ENCODE measurements around the gene MGAT5.

The MGAT5 gene

DNA sequence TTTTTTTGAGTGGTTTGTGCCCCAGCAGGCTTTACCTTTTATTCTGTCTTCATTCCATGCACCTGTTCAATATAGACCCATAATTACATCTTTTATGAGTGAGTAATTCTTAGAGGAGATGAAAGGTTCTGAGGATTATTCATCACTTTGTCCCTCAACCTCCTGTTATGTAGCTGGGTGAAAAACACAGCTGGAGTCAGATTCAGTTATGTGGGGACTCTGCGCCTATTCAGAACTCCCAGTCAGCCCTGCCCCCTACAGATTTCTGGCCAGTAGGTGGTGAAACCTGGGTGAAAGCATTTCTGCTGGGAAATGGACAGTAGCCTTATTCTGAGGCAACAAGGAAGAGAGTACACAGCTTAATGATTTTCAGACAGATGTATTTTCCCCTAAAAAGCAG is 107.8 kb downstream of the MGAT5 start:
- Histone ChIP-seq H3K27me3 (ENCODE audit: control insufficient read depth, insufficient read depth, low read length) (no peaks in the 10 kb centered on the region), H3K4me1 (ENCODE audit: control insufficient read depth, insufficient read depth, low read length) (no peaks in the 10 kb centered on the region; the same call in 1 of the 2 replicates), H3K36me3 (ENCODE audit: control insufficient read depth, insufficient read depth, low read length) (no peaks in the 10 kb centered on the region), H3K9me3 (ENCODE audit: control insufficient read depth, insufficient read depth, low read length) (no peaks in the 10 kb centered on the region), H3K4me3 (ENCODE audit: low read length) (no peak overlapping the region), H3K27ac (ENCODE audit: low read length) (no peak overlapping the region)
- no CpG with 5 or more reads among the region's 1 CpG for WGBS (ENCODE audit: insufficient coverage, insufficient read length)
- DNase-seq (ENCODE audit: low read depth, low spot score) = no peak

DNA sequence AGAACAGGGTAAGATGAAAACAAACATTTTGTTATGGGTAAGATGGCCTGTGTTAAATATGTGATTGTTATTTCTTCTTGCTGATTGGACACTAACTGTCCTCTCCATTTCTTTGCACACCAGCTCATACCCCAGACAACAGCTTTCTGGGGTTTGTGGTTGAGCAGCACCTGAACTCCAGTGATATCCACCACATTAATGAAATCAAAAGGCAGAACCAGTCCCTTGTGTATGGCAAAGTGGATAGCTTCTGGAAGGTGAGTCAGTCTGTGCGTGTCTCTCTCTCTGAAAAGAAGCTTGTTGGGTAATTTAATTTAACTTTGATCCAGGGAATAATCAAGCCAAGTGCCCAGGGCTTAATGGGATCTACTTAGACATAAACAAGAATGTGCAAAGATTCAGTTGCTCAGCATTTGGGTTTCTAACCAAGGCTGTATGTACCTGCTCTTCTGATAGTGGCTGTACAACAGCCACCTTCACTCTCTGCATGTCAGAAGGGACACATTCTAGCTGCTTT is 108.3 kb downstream of the MGAT5 start:
- H3K27ac ChIP-seq (ENCODE audit: low read length) = no peak overlapping the region
- no peaks in the 10 kb centered on the region for H3K9me3 ChIP-seq (ENCODE audit: control insufficient read depth, insufficient read depth, low read length)
- no peaks in the 10 kb centered on the region; the same call in 1 of the 2 replicates for H3K4me1 ChIP-seq (ENCODE audit: control insufficient read depth, insufficient read depth, low read length)
- H3K36me3 ChIP-seq (ENCODE audit: control insufficient read depth, insufficient read depth, low read length) = no peaks in the 10 kb centered on the region
- DNase-seq (ENCODE audit: low read depth, low spot score) = no peak
- no peaks in the 10 kb centered on the region for H3K27me3 ChIP-seq (ENCODE audit: control insufficient read depth, insufficient read depth, low read length)
- no CpG with 5 or more reads among the region's 1 CpG for WGBS (ENCODE audit: insufficient coverage, insufficient read length)
- no peak overlapping the region for H3K4me3 ChIP-seq (ENCODE audit: low read length)

DNA sequence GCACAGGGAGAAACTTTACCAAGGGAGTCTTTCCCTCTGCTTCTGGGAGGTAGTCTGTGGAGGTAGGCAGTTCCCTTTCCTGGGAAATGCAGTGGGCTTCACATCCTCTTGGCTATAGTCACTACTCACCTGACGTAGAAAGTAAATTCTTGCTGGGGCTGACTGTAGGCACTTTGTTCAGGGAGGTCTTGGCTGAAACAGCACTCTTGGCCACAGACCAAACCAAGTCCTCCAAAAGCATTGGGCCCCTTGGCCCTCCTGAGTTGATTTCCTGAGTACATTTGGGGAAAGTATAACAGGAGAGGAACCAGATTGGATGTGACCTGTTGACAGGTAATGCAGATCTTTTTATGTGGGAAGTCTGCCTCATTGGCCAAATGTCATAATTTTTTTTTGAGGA is 108.9 kb downstream of the MGAT5 start:
- H3K4me3 ChIP-seq (ENCODE audit: low read length) = no peak overlapping the region
- no peaks in the 10 kb centered on the region for H3K27me3 ChIP-seq (ENCODE audit: control insufficient read depth, insufficient read depth, low read length)
- no peaks in the 10 kb centered on the region for H3K36me3 ChIP-seq (ENCODE audit: control insufficient read depth, insufficient read depth, low read length)
- H3K27ac ChIP-seq (ENCODE audit: low read length) = no peak overlapping the region
- WGBS (ENCODE audit: insufficient coverage, insufficient read length) = no CpG with 5 or more reads among the region's 1 CpG
- DNase-seq (ENCODE audit: low read depth, low spot score) = no peak
- no peaks in the 10 kb centered on the region for H3K9me3 ChIP-seq (ENCODE audit: control insufficient read depth, insufficient read depth, low read length)
- H3K4me1 ChIP-seq (ENCODE audit: control insufficient read depth, insufficient read depth, low read length) = no peaks in the 10 kb centered on the region; the same call in 1 of the 2 replicates

DNA sequence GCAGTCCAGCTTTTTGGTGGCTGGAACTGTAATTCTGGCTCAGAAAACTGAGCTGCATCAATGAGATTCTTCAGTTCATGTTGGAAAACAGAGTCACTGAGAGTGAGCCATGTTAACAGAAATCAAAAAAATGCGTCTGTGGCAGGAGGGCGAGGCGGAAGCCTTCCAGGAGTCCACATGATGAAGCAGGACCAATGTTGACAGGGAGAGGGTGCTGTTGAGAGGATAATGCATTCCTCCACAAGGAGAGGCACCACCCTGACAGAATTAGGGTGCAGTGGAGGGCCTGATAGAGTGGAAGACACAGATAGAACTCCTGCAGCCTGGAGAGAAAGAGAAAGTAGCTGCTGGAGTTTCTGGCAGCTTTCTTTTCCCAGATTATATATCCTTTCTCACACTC is 111.5 kb downstream of the MGAT5 start:
- no peak for DNase-seq (ENCODE audit: low read depth, low spot score)
- WGBS (ENCODE audit: insufficient coverage, insufficient read length) = no CpG with 5 or more reads among the region's 3 CpGs
- H3K27ac ChIP-seq (ENCODE audit: low read length) = no peak overlapping the region

DNA sequence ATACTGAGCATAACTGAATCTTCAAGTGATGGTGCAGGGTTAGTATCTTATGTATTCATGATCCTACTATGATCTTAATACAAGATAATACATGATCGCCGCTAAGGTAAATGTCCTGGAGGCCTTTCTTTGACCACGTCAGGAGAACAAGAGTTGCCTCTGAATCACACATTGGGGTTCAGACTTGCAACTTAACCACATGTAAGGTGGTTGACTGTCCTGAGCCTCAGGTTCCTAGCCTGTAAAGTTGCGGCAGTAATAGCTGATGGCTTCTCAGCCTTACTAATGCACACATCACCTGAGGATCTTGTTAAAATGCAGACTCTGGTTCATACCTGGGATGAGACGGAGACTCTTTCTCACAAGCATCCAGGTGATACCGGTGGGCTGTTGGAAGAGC is 112.5 kb downstream of the MGAT5 start:
- H3K27me3 ChIP-seq (ENCODE audit: control insufficient read depth, insufficient read depth, low read length) = no peaks in the 10 kb centered on the region
- no peaks in the 10 kb centered on the region for H3K36me3 ChIP-seq (ENCODE audit: control insufficient read depth, insufficient read depth, low read length)
- DNase-seq (ENCODE audit: low read depth, low spot score) = no peak
- H3K27ac ChIP-seq (ENCODE audit: low read length) = no peak overlapping the region
- WGBS (ENCODE audit: insufficient coverage, insufficient read length) = no CpG with 5 or more reads among the region's 6 CpGs
- H3K9me3 ChIP-seq (ENCODE audit: control insufficient read depth, insufficient read depth, low read length) = no peaks in the 10 kb centered on the region
- H3K4me3 ChIP-seq (ENCODE audit: low read length) = no peak overlapping the region
- H3K4me1 ChIP-seq (ENCODE audit: control insufficient read depth, insufficient read depth, low read length) = no peaks in the 10 kb centered on the region

More for the DNA sequence above, 111.5 kb downstream of the MGAT5 start:
- no peak overlapping the region for H3K4me3 ChIP-seq (ENCODE audit: low read length)
- H3K4me1 ChIP-seq (ENCODE audit: control insufficient read depth, insufficient read depth, low read length) = no peaks in the 10 kb centered on the region
- H3K9me3 ChIP-seq (ENCODE audit: control insufficient read depth, insufficient read depth, low read length) = no peaks in the 10 kb centered on the region
- H3K36me3 ChIP-seq (ENCODE audit: control insufficient read depth, insufficient read depth, low read length) = no peaks in the 10 kb centered on the region
- no peaks in the 10 kb centered on the region for H3K27me3 ChIP-seq (ENCODE audit: control insufficient read depth, insufficient read depth, low read length)

DNA sequence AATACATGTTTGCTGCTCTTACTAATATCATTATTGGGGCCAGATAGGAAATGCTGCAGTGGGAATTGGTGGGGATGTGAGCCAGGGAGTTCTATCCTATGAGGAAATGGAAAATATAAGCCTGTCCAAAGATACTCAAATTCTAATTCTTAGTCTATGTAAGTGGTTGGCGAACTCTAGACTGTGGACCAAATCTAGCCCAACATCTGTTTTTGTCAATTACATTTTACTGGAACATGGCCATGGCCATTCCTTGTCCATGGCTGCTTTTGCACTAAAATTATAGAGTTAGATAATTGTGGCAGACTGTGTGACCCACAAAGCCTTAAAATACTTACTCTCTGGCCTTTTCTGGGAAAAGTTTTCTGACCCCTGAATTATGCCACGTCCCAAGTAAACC is 113.3 kb downstream of the MGAT5 start:
- H3K27ac ChIP-seq (ENCODE audit: low read length) = no peak overlapping the region
- H3K4me1 ChIP-seq (ENCODE audit: control insufficient read depth, insufficient read depth, low read length) = no peaks in the 10 kb centered on the region
- no peaks in the 10 kb centered on the region for H3K36me3 ChIP-seq (ENCODE audit: control insufficient read depth, insufficient read depth, low read length)
- no peaks in the 10 kb centered on the region for H3K9me3 ChIP-seq (ENCODE audit: control insufficient read depth, insufficient read depth, low read length)
- no peaks in the 10 kb centered on the region for H3K27me3 ChIP-seq (ENCODE audit: control insufficient read depth, insufficient read depth, low read length)
- H3K4me3 ChIP-seq (ENCODE audit: low read length) = no peak overlapping the region
- no peak for DNase-seq (ENCODE audit: low read depth, low spot score)
- no CpG with 5 or more reads among the region's 2 CpGs for WGBS (ENCODE audit: insufficient coverage, insufficient read length)

DNA sequence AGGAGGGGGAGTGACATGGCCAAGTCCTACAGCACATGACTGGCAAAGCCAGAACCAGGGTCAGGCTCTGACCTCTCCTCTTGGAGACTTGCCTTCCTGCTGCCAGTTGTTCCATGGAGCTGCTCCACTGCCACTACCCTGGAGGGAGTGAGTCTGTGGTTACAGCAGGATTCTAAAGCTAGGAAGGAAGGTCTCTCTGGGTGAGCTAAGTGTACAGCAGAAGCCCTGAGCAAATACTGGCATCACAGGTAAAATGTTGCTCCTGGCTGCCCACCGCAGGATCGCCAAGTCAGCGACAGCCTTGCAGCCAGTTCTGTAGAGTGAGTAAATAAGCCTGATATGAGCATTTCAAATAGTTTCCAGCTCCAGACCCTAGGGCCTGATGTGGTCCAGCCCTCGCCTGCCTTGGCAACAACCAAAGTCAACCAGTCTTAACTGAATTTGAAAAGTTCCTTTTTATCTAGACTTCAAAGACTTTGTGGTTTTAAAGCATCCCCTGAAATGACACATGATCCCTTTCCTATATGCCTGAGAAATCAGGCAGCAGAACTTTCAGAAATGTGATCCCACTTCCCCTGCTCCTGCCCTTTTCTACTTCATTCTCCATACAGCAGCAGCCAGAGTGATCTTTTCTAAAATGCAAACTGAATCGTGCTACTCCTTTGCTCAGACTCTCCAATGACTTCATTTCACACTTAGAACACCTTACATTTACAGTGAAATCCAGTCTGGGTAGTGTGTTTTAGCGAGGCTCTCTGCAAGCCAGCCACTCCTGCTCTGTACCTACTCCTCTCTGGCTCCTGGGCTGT is 114.3 kb downstream of the MGAT5 start:
- no peaks in the 10 kb centered on the region for H3K27me3 ChIP-seq (ENCODE audit: control insufficient read depth, insufficient read depth, low read length)
- H3K27ac ChIP-seq (ENCODE audit: low read length) = no peak overlapping the region
- no peak overlapping the region for H3K4me3 ChIP-seq (ENCODE audit: low read length)
- WGBS (ENCODE audit: insufficient coverage, insufficient read length) = no CpG with 5 or more reads among the region's 6 CpGs
- H3K36me3 ChIP-seq (ENCODE audit: control insufficient read depth, insufficient read depth, low read length) = no peaks in the 10 kb centered on the region
- DNase-seq (ENCODE audit: low read depth, low spot score) = no peak
- H3K4me1 ChIP-seq (ENCODE audit: control insufficient read depth, insufficient read depth, low read length) = no peaks in the 10 kb centered on the region
- H3K9me3 ChIP-seq (ENCODE audit: control insufficient read depth, insufficient read depth, low read length) = no peaks in the 10 kb centered on the region

DNA sequence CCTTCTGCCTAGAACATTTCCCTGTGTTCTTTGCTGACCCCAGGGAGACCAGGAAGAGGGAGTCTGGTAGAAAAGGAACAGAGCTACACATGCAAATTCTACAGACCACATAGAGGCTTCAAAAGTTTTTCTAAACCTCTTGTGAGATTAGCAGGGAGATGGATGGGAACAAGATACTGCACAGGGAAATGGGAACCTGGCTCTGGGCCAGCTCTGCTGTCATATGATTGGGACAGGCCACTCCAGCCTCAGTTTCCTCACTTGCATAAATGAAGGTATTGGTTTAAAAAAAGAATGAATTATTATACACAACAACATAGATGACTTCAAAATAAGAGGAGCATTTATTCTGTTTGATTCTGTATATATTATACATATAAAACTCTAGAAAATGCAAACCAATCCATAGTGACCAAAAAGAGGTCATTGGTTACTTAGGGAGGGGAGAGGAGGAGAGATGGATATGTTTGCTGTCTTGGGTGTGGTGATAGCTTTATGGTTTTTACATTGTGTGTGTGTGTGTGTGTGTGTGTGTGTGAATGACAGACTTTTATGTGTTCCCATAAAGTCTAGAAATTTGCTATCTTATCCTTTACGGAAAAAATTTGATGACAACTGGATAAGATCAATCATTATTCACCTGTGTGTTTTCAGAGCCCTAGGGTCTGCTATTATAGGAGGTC is 115.5 kb downstream of the MGAT5 start:
- no peak overlapping the region for H3K4me3 ChIP-seq (ENCODE audit: low read length)
- no peak for DNase-seq (ENCODE audit: low read depth, low spot score)
- no peaks in the 10 kb centered on the region for H3K9me3 ChIP-seq (ENCODE audit: control insufficient read depth, insufficient read depth, low read length)
- H3K36me3 ChIP-seq (ENCODE audit: control insufficient read depth, insufficient read depth, low read length) = no peaks in the 10 kb centered on the region
- H3K27ac ChIP-seq (ENCODE audit: low read length) = no peak overlapping the region
- no peaks in the 10 kb centered on the region for H3K4me1 ChIP-seq (ENCODE audit: control insufficient read depth, insufficient read depth, low read length)
- no CpG with 5 or more reads among the region's 1 CpG for WGBS (ENCODE audit: insufficient coverage, insufficient read length)
- no peaks in the 10 kb centered on the region for H3K27me3 ChIP-seq (ENCODE audit: control insufficient read depth, insufficient read depth, low read length)

DNA sequence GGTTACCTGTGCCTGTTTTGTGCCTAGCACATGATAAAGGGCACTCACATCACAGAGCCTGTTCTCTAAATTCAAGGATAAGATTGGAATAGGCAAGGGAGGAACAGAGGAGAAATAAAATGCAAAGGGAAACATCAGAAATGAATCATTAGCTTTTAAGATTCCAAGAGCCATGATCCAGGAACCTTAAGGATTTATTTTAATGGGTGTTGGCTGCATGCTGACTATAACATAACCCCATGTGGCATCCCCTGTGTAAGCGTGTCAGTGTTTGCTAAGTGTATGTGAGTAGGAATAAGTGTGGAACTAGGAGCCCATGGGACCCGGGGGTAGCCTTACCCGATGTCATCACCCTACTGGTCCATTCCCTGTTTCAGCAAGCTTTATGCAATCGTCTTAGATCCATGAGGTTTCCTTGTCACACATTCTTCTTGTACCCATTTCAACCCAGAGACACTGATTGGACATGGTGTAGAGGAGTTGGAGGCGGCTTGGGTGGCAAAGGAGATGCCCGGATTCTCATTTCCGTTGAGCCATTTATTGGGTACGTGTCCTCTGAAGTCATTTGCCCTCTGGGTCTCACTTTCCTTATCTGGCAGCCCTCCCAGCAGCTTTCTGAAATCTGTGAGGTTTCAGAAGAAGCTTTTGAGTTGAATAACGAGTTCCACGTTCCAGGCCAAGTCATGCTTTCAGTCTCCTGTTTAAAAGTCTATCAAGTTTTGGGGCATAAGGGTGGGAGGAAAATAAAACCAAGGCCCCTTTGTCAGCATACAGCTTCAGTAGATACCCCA is 117.0 kb downstream of the MGAT5 start:
- H3K4me3 ChIP-seq (ENCODE audit: low read length) = no peak overlapping the region
- no peaks in the 10 kb centered on the region for H3K4me1 ChIP-seq (ENCODE audit: control insufficient read depth, insufficient read depth, low read length)
- WGBS (ENCODE audit: insufficient coverage, insufficient read length) = no CpG with 5 or more reads among the region's 10 CpGs
- H3K9me3 ChIP-seq (ENCODE audit: control insufficient read depth, insufficient read depth, low read length) = no peaks in the 10 kb centered on the region
- H3K27ac ChIP-seq (ENCODE audit: low read length) = no peak overlapping the region
- DNase-seq (ENCODE audit: low read depth, low spot score) = no peak
- no peaks in the 10 kb centered on the region for H3K27me3 ChIP-seq (ENCODE audit: control insufficient read depth, insufficient read depth, low read length)
- H3K36me3 ChIP-seq (ENCODE audit: control insufficient read depth, insufficient read depth, low read length) = no peaks in the 10 kb centered on the region

DNA sequence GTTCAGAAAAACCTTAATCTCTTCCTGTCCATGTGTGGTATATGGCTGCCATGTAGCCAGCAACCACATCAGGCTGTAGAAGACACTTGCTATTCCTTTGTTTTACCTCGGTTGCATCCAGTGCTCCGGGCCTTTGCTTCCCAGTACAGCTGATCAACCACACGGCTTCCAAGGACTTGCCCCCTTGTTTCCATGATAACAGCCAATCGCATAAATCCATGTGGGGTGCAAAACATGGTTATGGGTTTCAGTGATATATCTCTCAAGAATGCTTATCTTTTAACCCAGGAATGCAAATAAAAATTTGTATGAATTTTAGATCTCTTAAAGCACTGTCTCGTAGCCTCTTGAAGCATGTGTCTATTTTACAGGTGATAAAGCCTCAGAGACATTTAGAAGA is 118.3 kb downstream of the MGAT5 start:
- no peaks in the 10 kb centered on the region for H3K4me1 ChIP-seq (ENCODE audit: control insufficient read depth, insufficient read depth, low read length)
- WGBS (ENCODE audit: insufficient coverage, insufficient read length) = no CpG with 5 or more reads among the region's 5 CpGs
- no peak overlapping the region for H3K4me3 ChIP-seq (ENCODE audit: low read length)
- H3K36me3 ChIP-seq (ENCODE audit: control insufficient read depth, insufficient read depth, low read length) = no peaks in the 10 kb centered on the region
- H3K9me3 ChIP-seq (ENCODE audit: control insufficient read depth, insufficient read depth, low read length) = no peaks in the 10 kb centered on the region
- DNase-seq (ENCODE audit: low read depth, low spot score) = no peak
- no peak overlapping the region for H3K27ac ChIP-seq (ENCODE audit: low read length)
- no peaks in the 10 kb centered on the region for H3K27me3 ChIP-seq (ENCODE audit: control insufficient read depth, insufficient read depth, low read length)
